Measurements from ENCODE around the gene CYP2U1.

DNA sequence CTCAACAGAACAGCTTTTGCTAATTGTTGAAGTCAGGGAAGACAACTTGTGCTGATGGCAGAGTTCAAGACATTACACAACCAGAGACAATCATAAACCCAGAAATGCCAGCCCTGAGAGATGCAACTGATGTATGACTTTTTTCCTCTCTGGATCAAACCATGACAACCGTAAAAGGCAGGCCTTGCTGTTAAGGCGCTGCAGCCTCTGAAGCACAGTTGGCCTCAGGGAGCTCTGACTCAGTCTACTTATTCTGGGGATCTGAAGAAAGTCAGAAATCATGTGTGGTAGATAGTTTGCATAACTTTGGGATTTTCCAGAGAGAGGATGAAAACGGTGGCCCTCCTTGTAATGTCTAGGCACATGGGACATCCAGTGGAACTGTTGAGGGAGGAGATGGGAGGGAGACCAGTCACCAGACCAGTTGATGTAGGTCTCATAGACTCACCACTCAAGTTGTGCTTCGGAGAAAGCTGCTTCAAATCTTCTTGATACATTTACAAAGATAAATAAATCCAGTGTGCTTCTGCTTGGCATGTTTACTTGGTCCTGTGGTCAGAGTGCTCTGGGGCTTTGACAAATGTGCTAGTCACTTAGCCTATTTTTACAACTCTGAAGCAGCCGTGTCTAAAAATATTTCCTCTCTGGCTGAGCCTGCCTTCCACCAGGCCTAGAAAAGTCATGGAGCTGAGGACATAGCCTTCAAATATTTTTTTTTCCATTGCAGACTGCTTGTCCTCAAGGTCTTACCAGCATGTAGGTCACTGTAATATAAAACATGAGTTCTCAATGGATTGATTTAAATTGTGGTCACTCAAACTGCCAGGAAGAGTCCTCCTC lies 65.8 kb downstream of the CYP2U1 start:
- TF ChIP-seq, protein P1, sequence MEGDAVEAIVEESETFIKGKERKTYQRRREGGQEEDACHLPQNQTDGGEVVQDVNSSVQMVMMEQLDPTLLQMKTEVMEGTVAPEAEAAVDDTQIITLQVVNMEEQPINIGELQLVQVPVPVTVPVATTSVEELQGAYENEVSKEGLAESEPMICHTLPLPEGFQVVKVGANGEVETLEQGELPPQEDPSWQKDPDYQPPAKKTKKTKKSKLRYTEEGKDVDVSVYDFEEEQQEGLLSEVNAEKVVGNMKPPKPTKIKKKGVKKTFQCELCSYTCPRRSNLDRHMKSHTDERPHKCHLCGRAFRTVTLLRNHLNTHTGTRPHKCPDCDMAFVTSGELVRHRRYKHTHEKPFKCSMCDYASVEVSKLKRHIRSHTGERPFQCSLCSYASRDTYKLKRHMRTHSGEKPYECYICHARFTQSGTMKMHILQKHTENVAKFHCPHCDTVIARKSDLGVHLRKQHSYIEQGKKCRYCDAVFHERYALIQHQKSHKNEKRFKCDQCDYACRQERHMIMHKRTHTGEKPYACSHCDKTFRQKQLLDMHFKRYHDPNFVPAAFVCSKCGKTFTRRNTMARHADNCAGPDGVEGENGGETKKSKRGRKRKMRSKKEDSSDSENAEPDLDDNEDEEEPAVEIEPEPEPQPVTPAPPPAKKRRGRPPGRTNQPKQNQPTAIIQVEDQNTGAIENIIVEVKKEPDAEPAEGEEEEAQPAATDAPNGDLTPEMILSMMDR (conservative IDR thresholded peaks at IDR 0.05; ENCODE audit: low read depth, low read length) = no peak
- no peak for TF ChIP-seq EZH2 (IDR thresholded peaks at IDR 0.05; ENCODE audit: borderline replicate concordance, low read depth, low read length, poor library complexity, severe bottlenecking)

All from A673 (cell line).